T-helper 1 cell treated with Interleukin-12 subunit alpha and Interleukin-12 subunit beta and Interleukin-4 antibody, amounts not matched to agents 30 ng/mL and 1 ng/mL, for 36 hours (primary cell): ENCODE measurements around the gene ZXDC. TPM values are rescaled to one million over a fixed set of nuclear protein-coding genes. Genes with fewer than 3 reads are reported as not detected.

ENCODE experiments used
- intact Hi-C: fragments of 100-400 bp; cut with micrococcal nuclease; formaldehyde crosslinking; loops from one replicate; pipeline ENCODE4 v1.15.1; 2024
- total RNA-seq: library from RNA; stranded (reverse); gene quantifications from 2 replicates; pipeline ENCODE4 v1.2.3, GENCODE V29; 2022

Gene ZXDC
- total RNA-seq, 1 donor from 2014 or later = 32.5 TPM

DNA sequence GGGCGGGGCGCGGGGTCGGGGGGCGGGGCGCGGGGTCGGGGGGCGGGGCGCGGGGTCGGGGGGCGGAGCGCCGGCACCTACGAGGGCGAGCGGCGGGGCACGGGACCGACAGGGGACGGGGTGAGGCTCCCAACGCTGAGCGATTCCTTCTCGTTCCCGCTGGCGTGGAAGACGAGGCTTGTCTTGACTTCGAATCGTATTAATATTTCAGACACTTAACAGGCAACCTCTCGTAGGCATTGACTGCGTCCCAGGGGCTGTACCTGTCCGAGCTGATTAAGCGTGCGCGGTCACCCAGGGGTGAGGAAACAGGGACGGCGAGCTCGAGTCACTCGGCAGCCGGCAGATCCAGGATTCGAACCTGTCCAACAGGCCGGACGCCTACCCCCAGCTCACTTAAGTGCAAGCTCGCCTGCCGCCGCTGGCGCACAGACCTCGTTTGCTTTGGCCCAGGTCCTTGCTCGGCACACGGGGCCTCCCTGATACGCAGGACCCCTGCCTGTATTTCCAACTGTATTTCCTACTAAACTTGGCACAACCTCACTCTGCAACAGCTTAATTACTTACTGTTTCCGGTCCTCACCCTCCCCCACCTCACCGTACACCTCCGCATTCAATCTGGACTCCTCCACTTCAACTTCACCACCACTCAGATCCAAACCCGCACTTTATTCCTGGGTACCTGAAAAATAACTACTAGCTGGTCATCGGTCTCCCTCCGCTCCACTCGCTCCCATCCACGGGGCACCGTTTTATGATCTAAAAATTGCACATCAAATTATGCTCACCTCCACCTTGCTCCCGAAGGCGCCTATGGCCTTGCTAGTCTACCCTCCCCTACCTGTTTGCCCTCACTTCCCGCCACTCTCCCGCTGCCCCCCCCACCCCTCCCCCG, 722 bp upstream of the ZXDC start:
- intact Hi-C loops = loop anchor here (1.0 to 10.0 kb wide), 14 partner anchors 118 to 1744 kb away; partner anchors contain the start of genes CHCHD6, EEFSEC, HEG1 and OSBPL11

DNA sequence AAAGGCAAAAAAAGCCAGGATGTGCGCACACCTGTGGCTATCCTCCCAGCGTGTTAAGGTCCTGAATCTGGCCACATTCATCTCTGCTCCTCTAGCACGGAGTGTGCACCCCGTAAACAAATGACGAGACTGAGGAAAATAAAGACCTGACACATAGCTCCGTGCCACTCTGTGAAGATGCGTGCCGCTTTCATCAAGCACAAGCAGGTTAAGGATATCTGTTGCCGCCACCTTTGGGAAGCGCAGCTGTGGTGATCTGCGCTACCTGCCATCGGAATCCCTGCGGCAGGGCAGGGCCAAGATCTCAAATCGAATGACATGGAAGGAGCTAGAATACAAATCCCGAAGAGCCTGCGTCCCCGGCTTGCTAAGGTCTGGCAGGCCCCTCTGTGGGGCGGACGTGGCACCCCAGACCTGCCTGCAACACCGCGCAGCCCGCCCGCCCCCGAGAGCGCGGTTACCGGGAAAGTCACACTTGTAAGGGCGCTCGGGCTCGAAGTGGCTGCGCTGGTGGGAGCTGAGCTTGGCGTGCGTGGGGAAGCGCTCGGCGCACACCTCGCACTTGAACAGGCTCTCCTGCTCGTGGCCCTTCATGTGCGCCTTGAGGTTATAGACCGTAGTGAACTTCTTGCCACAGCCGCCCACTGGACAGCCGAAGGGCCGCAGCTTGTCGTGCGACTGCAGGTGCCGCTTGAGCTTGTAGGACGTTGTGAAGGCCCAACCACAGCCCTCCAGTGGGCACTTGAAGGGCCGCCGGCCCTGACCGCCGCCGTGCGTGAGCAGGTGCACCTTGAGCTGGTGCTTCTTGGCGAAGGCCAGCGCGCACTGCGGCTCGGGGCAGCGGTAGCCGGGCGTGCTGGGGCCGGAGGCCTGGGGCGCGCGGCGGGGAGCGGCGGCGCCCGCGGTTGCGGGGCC, 936 bp downstream of the ZXDC start:
- intact Hi-C loops = loop anchor here (2.0 to 10.0 kb wide), 7 partner anchors 230 to 1742 kb away; partner anchors contain the start of genes ABTB1, EEFSEC, HEG1 and SEC61A1

DNA sequence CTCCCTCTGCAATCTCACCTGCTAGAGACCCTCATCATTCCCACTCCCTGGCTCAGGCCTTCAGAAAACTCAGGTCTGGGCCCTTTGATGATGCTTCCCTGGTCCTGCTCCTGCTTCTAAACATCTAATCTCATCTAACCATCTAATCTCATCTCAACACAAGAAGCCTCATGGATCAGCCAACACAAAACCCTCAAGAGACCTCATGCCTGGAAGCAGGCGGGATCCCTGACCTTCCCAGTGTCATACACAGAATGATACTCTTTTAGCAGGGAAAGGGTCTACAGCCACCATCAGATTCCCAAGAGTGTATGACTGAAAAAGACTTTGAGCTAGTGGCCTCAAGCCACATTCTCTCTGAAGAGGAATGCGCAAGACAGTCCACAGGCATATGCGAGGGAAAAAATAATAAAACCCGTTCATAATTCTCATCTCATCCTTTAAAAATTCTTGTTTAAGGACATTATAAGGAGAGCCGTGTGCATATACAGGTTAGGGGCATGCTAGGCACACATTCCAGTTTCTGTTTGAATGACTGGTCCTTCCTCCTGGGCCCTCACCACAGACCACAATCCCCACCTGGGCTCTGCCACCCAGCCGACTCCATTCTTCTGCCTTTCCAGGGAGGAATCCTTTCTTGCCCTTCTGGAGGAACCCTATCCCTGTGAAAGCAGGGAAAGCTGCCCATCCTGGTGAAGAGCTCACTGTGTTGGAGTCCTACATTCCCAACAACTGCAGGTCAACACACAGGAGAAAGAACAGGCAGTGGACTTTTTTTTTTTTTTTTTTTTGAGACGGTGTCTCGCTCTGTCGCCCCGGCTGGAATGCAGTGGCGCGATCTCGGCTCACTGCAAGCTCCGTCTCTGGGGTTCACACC, 2.2 kb downstream of the ZXDC start:
- intact Hi-C loops = loop anchor here (2.0 to 10.0 kb wide), 2 partner anchors 229 to 1199 kb away; partner anchors contain the start of gene ABTB1

DNA sequence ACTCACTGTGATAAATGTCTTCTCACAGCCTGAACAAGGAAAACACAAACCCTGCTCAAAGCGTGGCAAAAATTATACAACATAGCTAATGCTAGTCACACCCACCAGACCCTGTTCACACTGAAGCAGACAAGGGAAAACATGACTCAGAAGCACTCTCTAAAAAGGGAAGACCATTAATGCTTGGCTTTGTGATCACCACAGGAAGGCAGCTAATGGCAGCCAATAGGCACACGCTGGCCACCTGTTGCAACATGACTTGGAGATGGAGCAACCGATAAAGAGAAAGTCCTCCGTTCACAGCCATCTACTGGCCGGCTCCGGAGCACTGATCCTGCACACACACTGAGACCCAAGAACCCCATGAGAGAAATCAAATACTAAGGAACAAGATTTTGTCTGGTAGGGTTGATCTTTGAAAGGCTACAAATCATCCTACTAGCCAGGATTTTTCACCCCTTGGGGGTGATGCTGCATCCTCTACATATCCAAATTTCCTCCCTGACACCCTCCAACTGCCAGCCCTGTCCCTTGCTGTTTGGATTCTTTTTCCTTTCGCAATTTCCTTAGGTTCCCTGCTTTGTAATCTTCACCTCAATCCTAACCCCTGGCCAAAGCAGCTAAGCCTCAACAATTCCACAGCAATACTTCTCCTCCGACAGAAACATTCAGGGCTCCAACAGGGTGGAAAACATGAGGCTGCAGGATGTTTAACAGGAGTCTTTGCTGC, 3.2 kb downstream of the ZXDC start:
- intact Hi-C loops = loop anchor here (1.0 to 10.0 kb wide), 2 partner anchors 115 to 228 kb away; partner anchors contain the start of gene KLF15

DNA sequence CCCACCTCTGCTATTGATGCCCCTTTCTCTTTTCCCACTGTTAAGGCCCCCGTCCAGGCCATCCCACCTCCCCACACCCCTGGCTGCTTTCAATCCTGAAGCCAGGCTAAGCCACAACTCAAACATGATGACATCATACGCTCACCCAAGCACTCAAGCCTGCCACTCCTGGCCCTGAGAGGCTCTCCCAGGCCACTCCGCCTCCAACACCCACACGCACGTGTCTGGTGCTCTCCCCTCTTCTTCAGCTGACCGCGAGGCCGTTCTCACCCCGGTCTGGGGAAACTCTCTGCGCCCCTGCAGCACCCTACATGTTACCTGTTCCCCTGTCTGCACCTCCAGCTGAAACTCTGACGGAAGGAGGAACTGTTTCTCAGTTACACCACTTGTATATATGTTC, 6.2 kb downstream of the ZXDC start:
- intact Hi-C loops = no loop called here

DNA sequence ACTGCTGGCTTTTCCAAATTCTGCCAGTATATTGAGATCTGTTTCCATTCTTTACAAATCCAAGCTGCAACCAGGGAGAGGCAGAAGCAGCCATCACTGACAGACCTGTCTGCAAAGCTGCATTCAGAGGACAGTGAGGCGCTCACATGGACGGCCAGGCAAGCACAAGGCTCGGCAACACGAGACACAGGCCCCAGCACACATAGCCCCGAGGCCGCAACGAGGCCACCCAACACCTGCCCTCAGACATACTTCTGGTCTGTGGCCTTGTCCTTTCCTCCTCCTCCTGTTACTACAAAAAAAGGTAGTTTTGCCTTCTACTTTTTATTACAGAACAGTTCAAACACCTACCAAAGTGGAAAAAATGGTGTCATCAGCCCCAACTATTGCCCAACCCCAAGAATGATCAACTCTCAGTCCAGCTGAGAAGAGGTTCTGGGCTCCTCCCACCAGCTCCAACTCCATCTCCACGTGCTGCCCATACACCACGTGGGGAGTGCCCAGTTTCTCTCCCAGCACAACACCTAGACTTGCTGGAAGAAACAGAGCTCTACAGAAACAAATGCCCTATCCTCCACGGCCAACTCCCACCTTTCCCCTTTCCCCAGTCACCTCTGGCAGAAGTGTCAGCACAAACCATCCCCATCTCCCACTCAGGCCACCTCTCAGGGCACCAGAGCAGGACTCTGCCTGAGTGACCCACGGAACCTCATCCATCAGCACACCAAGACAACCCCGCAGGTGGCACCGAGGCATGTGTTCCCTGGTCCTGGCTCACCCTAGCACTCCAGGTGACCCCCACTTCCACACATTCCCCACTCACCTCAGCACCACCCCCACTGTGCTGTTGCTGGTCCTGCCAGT, 7.4 kb downstream of the ZXDC start:
- intact Hi-C loops = no loop called here

DNA sequence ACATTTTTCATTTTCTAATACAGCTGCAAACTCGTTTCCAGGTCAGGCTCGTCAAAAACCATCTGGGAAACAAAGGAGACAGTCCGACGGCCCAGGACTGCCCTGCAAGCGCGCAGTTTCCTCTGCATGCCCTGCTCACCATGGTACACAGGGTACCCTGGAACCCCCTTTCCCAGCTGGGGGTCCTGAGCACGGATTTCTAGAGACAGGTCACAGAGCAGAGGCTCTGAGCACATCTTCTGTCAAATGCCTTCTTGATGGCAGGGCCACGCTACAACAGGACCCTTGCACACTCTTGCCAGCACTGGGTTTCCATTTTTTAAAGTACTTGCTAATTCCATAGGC, 8.1 kb downstream of the ZXDC start:
- intact Hi-C loops = no loop called here

DNA sequence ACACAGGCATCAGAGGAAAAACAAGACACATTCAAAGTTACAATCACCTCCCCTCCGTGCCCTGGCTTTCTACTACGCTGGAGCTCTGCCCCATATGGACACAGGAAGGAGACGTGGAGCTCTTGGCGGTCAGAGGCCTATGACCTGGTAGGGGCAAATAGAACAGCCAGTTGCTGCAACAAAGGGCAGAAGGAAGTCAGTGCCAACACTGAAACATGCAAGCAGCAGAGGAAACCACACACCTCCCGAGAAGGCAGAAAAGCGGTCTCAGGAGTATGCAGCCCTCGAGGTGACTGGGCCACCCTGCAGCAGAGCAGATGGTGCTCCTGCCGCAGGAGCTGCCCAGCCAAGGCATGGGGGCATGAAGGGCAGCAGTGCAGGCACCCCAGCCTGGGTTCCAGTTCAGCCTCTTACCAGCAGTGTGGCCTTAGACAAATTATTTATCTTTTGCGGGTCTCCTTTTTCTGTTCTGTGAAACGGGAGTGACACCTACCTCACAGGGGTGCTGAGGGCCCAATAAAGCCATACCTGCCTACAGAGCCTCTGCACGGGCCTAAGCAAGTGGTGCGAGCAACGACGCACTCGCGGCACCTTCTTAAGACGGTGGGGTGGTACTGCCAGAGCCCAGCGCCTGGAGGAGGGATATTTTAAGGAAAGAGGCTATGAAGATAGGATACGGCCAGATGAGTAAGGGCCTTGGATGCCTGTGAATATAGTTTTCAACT, 8.6 kb downstream of the ZXDC start:
- intact Hi-C loops = no loop called here

DNA sequence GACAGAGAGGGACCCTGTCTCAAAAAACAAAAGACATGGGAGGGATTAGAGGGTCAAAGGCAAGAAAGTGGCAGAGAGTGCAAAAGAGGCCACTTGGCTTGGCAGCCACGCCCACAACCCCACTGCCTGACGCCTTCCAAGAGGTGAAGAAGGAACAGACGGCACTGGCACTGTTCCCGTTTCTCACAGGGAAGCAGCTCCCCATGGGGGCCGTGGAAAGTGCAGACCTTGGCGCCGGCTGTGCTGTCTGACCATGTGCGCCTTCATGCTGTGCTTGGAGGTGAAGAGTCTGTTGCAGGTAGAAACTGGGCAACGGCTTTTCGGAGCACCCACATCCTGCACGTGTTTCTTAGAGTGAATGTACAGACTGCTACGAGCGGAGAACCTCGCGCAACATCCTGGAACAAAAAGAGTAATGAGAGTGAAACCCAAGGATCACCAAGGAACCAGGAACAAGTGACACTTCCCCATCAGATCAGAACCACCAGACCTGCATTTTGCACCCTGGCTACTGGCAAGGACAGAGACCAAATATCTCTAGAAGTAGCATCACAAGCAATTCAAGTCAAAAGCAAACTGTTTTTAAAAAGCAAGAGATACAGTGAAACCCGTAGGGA, 9.7 kb downstream of the ZXDC start:
- intact Hi-C loops = no loop called here

DNA sequence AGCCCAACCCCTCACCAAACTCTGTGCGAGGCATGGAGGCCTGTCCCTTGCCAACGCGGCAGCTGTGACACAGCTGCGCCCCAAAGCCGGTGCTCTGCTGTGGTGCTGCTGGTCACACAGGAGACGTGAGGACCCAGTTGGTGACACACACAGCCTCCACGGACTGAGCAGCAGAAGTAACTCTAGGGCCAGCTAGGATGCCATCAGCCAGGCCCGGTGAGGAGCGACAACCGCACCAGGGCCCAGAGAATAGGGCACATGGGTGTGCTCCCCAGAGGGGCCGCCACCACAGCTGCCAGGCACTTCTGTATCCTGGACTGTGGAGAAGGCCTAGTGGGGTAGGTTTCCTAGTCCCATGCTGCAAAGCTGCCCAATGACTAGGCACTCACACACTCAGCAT, 10.7 kb downstream of the ZXDC start:
- intact Hi-C loops = no loop called here

DNA sequence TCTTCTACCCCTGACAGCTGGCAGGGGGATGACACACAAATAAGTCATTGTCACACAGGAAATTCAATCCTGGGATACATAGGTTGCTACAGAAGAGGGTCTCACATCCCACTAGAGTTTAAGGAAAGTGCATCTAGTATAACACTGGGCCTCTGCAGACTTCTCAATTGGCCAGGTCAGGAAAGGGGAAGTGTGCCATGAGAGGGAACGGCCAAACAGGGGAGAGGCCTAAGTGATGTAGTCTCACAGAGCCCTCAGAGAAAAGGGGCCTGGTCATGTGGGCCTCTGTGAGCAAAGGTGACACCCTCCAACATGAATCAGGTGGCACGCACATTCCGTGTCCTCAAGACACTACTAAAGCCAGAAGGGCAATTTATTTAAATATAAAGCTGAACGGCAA, 11.2 kb downstream of the ZXDC start:
- intact Hi-C loops = no loop called here

DNA sequence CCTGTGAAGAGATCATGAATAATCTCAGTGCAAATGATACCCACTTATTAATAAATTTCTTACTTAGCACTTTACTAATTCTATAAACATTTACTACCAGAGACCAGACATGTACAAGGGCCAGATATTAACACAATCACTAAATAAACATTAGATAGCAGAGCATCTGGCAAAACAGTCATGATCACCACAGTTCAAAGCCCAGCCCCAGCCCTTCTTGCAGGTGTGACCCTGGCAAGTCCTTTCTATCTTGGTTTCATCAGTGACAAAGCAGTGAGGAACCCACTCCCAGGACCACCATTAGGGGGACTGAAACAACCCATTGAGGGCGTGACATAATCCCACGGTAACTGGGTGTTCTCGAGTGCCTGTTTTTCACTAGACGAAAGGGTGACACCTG, 11.6 kb downstream of the ZXDC start:
- intact Hi-C loops = no loop called here

DNA sequence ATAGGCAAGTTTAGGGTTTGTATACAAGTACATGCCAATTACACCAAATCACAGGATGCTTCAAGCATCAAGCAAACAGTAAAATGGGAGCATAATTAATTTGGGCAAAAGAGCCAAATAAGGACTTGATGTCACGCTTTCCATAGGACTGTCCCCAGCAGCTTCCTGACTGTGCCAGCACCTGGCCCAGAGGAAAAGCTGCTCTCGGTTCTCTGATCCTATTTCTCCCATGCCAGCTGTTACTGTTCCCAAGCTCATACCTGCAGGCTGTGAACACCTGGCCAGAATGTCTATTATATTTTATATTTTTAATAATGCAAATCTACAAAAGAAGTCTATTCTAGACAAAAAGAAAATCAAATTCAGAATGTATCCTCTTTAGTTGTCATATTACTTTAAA, 12.2 kb downstream of the ZXDC start:
- intact Hi-C loops = no loop called here

DNA sequence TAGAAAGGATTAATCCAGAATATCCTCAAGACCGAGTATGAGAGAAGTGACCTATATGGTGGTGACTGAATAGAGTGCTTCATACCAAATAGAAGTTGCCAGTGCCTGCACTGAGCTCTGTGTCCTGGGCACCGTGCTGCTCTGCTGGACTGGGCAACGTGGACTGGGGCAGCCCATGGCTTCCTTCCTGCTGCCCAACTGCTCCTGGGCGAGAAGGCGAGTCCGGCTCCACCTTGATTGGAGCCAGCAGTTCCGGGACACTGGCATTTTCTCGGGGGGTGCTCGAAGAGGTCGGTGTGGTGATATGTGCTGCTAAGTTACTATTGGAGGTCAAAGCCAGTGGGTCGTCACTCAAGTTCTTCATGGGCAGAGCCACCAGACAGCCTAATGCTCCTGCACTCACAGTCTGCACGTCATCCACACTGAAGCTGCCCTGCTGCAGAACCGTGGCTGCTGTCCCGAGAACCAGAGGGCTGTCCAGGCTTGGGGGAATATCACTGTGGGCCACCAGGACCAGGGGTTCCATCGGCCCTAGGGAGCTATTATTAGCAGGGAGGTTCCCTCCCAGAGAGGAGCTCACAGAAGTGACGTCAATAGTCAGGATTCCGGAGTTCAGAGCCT, 14.1 kb downstream of the ZXDC start:
- intact Hi-C loops = no loop called here

DNA sequence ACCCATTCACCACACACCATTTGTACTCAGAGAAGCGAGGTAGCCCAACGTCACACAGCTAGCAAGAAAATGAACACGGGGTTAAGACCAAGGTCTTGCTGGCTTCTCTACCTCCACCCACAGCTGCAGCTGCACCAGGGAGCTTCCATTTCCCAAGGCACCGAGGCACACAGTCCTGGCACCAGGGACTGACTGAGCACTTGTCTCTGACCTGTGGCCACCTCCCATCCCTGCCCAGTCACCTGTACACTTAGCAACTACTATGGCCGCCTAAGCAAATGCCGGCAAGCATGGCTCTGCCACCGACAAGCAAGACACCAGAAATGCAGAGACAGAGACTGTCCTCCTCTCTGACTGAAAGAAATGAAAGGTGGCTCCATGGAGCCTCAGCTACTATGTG, 15.3 kb downstream of the ZXDC start:
- intact Hi-C loops = no loop called here

DNA sequence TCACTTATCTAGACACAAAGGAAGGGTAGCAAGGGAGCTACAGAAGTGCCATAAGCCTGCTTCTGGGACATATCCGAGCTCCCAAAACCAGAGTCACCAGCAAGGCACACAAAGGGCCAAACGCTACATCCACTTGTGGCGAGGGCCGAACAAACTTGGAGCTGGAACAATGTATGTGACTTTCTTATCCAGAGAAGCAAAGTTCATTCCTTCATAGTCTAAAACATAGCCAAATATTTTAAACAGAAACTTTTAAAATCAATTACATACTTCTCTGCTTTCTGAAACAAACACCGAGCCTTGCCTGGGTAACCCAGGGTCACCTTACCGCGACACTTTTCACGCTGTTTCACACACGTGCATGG, 15.9 kb downstream of the ZXDC start:
- intact Hi-C loops = no loop called here

DNA sequence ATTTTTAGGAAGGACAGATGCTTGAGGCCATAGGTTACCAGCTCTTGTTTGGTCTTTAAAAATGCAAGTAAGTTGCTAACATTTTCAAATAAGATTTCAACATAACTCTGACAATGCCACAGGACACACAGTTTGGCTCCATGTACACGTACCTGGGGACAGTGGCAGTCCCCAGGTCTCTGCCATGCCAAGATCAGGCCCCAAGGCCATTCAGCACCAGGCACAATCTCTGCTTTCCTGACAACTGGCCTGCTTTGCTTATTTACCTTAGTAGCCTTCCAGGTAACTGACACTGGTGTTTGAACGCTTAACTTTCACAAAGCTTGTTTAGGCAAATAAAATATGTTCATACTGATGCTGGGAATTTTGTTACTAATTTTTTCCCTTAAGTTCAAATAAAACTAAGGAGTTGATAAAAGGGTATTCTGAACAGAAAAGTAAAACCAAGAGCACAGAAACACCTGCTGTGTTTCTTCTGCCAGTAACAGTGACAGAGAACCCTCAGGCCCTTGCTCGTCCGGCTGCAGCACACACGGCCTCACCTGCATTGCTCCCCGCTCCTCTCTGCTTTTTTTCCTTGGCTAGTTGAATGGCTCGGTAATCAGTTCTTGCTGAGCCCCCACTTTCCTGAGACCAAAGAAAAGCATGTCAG, 16.5 kb downstream of the ZXDC start:
- intact Hi-C loops = no loop called here
